NCI-H524 treated with DMSO at 0.1 percent for 48 hours (cell line): ENCODE measurements around the gene CDKL5.
A peak's percentile ranks its signal among the peaks of the same experiment; 100 is the strongest.

Source experiments
- DNase-seq: peaks from one replicate; lab custom pipeline; 2025; lab: John Stamatoyannopoulos, UW

Gene CDKL5

DNA sequence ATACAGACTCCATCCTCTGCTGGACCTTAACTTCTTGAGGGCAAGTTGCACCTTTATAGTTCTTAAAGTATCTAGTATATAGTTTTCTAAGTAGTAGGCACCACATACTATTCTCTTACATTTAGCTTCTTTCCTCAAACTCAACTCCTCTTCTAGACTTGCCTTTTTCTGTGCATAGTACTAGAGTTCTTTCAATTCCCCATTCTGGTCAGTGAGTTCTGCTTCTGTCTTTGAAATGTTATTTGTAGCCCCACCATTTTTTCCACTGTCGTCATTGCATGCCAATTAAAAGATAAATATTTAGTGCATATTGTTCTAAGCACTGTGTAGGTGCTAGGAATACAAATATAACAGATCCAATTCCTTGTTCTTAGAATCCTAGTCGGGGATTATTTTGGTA is 31.6 kb downstream of the CDKL5 start:
- no peak for DNase-seq

DNA sequence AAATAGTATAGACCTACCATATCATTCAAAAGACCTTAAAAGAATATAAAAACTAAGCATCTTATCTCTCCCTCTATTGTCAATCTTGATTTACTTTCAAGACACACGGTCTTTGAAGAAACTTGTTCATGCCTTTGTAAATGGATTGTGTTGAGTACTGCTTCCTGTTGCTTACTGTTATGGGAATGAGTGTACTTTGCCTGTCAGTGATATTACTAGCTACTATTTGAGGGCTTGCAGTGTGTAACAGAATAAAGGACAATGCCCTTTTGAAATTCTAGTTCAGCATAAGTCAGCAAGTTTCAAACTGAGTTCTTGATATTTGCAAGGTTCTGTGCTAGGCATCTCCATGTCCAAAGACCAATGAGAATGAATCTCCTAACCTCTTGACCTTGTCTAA is 36.0 kb downstream of the CDKL5 start:
- DNase-seq = no peak

DNA sequence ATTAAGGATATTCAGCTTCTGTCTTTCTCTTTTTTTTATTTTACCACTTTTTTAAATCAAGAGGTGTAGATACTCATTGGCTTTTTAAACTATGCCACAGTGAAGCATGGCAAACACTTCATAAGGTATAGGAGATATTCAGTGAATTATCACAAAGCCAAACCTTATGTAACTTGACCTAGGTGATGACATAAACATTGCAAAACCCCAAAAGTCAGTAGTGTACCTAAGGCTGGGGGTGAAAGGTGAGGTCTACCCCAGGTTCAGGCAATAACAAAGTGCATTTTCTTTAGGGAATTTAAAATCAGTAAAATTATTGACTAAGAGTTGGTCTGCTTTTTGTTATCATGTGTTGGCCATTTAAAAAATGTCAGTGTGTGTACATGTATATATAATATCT is 39.1 kb downstream of the CDKL5 start:
- no peak for DNase-seq

DNA sequence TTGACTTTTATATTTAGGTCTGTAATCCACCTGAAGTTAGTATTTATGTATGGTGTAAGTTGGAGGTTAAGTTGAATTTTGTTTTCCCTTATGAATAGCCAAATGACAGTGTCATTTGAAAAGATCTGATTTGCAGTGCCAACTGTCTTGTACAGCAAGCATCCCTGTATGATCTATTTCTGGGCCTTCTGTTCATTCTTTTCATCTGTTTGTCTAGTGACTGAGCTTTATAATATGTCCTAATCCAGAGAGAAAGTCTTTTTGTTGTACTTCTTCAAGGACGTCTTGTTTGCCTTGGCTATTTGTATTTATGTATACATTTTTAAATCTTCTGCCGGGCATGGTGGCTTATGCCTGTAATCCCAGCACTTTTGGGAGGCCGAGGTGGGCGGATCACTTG is 39.6 kb downstream of the CDKL5 start:
- DNase-seq = no peak

DNA sequence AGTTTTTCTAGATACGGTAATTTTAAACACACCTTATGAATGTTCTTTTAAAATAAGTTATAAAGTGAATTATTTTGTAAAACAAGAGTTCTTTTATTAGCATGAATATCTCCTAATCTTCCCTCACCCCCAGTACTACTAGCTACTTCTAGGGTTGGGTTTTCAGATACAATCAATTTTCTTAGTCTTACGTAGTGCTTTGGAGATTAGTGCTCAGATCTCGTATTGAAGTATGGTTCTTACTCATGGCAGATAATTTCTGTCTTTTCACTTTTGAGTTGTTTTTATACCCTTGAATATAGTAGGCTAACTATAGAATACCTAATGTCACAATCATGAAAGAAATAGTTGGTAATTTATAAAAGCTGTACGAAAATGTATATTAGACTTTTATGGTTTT is 43.2 kb downstream of the CDKL5 start:
- DNase-seq = no peak

DNA sequence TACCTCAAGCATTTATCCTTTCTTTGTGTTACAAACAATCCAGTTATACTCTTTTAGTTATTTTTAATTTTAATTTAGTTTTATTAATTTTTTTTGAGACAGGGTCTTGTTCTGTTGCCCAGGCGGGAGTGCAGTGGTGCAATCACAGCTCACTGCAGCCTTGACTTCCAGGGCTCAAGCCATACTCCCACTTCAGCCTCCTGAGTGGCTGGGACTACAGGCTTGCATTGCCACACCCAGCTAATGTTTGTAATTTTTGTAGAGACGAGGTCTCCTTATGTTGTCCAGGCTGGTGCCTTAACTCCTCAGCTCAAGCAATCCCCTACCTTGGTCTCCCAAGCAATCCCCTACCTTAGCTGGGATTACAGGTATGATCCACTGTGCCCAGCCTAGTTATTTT is 45.9 kb downstream of the CDKL5 start:
- DNase-seq = no peak

DNA sequence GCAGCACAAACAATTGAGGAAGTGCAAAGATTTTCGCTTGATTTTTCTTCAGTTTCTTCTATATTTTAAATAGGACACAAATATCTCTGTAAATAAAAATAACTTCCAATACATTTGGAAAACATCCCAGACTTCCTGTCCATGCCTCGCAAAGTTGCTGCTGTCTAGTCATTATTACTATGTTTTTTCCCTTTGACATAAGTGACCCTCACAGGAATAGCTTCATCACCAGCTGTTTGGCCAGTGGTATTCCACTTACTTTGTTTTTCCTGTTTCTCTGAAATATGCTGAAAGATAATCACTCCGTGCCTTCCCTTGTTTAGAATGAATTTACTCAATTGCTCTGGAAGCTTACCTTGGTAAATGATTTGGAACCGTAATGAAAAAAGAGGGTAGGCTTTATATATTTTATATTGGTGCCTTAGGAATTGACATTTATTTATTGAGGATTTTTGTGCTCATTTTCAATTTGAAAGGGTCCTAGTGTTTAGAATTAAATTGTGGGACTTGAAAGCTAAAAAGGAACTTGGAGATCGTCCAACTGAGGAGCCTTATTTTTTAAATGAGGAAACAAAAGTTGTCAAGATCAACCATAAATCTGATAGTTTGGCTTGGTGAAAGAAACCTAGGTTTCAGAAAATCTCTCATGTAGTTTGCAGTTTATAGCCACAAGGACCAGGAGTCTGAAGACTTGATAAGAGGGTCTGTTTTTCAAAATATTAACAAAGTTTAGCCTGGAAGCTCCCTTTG is 65.6 kb downstream of the CDKL5 start:
- DNase-seq = no peak

DNA sequence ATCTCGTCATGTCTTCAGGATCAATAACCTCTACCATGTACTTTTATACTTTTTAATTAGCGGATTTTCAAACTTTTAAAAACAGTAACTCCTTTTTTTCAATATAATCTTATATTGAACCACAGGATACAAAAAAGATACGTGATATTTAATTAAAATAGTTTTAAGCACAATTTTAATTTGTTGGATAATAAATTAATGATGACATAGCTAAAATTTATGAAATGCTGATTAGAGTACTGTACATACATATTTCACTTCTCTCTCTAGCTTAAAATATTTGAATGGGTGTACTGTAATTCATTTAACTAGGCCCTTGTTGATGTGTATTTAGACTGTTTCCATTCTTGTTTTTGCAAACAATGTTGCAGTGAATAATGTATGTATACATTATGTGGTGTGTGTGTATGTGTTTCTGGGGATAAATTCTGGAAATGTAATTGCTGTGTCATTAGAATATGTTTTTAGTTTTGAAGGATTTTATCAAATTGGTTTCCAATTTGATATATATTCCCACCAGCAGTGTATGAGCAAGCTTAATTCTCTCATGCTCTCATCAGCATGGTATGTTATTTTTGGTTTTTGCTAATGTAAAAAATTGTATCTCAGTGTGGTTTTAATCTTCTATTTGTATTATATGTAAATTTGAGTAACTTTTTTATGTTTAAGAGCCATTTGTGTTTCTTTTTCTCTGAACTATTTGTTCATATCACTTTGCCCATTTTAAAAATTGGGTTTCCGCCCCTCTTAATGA is 66.4 kb downstream of the CDKL5 start:
- DNase-seq = no peak

DNA sequence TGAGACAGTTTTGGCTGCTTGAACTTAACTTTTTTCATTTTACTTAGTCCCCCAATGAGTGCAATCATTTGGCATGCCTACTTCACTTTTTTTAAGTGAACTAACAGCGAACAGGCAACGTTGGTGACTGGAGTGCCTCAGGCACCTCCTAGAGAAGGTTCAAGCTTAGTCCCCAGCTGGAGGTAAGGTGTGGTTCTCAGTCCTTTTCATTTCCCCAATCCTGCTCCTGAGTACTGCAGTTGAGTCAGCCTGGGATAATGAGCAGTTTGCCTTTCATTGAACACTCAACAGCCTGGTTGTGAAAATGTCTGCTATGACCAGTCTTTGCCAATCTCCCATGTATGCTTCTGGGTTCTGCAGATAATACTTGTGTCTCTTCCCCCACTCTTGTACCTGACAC is 109.5 kb downstream of the CDKL5 start:
- DNase-seq = no peak

DNA sequence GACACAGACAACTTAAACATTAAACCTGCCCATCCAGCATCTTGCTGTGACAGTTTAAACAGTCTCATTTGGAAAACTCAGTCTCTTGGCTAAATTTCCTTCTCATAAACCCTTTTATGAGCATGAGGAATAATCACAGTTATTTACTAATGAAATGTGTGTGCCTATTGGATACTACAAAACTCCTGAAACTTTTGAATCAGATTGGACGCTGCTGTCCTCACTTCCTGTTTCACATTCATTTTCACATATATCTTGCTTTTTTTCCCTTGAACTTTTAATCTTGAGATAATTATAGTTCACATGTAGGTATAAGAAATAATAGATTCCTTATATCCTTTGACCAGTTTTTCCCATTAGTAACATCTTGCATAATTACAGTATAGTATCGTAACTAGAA is 111.7 kb downstream of the CDKL5 start:
- DNase-seq = no peak

DNA sequence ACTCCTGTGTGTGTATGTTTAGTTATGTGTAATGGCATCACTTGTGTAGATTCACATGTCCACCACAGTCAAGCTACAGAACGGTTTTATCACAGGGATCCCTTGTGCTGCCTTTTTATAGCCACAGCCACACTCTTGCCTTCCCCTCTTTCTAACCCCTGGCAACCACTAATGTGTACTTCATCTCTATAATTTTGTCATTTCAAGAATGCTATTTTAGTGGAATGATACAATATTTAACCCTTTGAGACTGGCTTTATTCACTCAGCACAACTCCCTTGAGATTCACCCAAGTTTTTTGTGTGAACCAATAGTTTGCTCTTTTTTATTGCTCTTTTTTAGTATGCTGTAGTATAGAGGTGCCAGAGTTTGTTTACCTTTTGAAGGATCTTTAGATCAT is 112.1 kb downstream of the CDKL5 start:
- no peak for DNase-seq

DNA sequence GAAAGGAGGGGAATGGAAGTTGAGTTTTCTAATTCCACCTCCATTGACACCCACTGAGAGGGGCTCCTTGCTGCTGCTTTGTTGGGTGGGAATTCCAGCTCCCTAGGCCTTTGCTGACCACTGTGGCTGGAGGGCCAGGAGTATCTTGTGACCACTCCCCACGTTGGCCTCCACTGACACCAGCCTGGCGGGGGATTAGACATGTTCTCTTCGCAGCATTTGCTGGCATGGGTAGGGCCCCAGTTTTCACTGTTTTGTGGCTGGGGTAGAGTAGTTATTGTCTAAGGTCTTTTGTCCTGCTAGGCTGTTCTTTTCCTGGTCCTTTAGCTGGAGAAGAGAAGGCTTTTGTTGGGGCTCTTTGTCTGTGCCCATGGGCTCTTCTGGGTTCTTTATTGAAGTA is 116.7 kb downstream of the CDKL5 start:
- DNase-seq = no peak

DNA sequence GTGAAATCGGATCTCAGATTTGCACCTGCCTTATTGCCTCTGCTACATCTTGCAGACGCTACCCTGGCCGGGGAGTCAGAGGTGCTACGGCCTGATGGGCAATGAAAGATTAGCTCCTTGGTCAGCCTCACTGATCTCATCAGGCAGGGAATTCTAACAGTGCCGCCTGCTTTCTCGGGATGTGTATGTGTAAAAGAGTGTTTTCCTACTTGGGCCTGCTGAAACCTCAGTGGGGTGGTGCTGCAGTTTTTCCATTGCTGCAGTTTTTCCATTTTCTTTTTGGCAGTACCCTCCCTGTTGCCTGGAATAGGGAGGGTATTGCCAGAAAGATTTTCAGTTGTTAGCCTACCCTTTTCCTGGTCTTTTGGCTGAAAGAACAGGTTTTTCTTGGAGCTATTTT is 117.5 kb downstream of the CDKL5 start:
- DNase-seq = no peak

DNA sequence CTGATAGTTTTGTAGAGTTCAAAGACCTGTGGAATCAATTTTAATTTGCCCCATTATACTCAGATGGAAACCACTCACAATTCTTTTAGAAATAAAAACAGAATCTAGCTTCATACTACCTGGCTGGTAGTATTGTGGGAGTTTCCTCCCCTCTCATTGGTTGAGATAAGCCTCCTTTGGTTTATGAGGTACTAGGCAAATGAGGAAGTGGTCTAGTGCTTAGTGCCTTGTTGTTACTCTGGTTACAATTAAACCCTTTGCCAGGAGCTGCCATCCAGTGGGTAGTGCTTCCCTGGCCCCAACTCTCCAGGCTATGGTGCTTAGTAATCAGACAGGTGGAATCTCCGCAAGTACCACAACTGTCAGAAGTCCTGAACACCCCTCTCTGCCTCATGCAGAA is 118.3 kb downstream of the CDKL5 start:
- DNase-seq = no peak

DNA sequence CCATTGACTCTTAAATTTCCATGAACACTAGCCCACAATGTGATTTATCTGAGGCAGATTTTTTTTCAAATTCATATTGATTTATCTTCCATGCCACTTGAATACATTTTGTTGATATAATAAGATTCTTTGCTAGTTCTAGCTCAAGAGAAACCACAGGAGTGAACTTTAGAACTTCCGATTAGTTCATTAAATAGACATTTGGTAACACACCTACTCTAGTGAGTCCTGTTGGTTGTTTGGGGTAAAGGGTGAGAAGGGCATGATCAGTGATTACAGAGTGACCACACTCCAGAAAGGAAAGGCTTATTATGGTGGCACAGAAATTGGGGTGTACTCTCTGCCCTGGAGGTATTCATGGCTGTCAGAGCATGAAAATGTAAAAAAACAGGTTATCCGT is 120.4 kb downstream of the CDKL5 start:
- no peak for DNase-seq

DNA sequence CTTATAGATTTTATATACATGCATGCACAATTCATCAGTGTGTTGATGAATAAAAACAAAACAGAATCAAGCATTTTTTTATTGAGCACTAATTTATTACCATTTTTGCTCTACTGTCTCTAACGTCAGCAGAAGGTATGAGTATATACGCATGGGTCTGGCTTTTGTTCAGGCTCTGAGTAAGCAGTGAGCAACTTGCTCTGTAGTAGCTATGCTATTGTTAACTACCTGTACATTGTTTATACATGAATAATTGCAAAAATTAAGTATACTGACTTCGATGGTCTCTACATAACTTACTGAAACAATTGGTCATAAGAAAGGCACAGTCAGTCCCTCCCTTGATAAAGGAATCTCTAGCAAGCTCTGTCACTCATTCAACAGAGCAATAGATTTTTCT is 123.6 kb downstream of the CDKL5 start:
- no peak for DNase-seq

DNA sequence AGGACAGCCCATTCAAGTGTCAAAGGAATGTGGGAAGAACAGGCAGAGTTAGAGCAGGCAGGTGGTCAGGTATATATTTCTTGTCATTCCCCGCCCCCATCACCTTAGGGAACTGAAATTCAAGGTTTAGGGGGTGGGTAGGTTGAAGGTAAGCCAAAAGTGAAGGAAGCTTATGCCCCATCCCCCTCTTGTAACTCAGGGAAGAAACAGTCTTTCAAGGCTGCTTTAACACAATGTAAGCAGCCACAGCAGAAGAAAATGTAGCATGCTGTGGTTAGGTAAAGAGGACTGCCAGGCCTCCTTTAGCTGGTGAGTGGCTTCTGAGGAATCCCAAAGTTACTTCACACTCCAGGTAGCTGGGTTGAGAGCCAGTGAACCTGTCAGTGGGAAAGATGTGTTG is 124.2 kb downstream of the CDKL5 start:
- DNase-seq = no peak

DNA sequence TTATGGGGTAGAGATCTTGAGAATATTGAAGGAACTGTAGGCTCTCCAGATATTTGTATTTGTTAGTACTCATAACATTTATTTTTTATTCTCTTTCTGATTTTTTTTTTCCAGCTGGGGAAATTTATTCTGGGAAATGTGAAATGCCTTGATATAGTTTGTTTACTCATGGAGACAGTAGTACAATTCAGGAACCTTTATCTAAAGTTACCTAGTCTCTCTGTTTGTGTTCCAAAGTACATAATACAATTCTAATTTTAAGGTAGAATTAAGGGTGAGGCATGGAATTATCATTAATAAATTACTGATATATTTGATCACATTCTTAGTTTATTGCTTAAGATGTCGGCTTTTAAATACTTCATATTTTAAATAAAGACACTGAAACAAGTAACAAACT is 132.5 kb downstream of the CDKL5 start:
- DNase-seq = no peak

DNA sequence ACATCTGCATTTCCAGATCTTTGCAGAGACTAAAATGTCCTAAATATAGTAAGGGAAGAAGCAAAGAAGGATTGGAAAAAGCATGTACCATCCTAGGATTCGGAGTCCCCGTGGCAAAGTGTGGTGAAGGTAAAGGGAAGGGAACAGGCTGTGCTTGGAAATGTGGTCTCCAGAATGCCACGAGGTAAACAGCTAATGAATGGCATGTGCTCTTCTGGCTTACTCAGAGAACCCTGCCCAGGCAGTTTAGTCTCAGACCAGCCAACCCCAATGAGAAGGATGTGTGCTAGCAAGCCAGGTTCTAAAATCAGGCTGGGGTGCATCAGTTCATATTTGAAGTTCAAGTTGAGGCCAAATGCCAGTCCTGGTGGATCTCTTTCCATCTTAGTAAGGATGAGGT is 133.4 kb downstream of the CDKL5 start:
- no peak for DNase-seq

DNA sequence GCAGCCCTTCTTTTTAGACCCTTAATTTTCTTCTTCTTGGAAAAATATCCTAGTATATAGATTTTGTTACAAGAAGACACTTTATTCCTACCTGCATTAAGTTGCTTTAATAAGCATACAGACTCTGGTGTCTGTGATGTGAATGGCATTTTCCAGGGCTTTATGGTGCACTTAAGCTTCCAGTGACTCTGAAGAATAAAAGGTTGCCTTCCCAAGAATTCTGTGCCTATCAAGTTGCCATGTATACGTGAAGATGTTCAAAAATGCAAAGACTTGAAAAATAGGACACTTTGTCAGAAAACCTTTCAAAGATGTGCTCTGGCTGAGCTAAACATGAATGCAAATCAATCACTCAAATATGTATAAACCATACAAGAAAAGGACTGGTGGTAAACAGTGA is 135.6 kb downstream of the CDKL5 start:
- no peak for DNase-seq

DNA sequence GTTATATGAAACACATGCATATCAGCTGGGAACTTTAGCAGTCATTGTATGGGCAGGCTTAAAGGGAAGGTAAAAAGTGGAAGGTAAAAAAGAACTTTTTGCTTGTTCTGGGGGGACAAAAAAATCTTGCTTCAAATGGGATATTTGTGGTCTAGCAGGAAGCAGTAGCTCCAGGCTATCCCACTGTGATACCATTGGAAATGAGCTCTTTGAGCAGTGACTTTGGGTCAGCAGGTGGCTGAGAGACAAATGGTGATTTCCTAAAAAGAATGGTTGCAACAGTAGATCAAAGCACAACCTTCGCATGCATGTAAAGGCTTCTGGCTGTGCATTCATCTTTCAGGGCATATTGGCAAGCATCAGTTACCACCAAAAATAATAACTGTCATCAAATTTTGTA is 140.3 kb downstream of the CDKL5 start:
- DNase-seq = no peak

DNA sequence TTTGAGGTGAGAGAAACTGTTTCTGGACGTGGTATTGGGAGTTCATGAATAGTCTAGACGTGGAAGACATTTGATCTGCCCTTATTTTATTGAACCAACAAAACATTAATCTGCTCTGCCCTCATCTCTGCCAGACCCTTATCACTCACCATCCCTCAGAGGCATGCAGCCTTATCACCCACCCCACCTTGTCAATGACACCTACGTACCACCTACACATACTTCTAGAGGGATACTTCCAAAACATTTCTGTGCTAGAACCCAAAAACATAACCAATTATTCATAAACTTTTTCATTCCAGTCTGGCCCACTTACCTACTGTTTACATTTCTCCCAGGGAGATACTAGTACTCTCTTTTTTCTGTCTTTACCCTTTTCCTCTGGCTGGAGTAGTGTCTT is 141.3 kb downstream of the CDKL5 start:
- no peak for DNase-seq

DNA sequence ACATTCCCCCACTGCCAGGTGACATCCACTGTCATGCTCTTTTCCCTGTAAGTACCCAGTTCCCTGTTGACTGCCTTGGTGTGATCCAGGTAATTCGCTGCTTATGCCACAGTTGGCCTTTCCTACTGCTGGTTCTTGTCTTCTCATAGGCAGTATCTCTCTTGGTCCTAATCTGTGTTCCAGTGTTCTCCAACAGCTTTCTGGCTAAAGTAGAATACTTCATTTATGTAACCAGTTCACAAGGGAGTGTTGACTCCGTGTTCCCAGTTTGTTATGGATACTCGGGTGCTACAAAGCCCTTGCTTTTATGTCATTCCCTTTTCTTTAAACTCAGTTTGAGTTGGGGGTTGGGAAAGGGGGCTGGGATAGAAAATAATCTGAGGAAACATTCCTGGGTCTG is 148.1 kb downstream of the CDKL5 start:
- no peak for DNase-seq

DNA sequence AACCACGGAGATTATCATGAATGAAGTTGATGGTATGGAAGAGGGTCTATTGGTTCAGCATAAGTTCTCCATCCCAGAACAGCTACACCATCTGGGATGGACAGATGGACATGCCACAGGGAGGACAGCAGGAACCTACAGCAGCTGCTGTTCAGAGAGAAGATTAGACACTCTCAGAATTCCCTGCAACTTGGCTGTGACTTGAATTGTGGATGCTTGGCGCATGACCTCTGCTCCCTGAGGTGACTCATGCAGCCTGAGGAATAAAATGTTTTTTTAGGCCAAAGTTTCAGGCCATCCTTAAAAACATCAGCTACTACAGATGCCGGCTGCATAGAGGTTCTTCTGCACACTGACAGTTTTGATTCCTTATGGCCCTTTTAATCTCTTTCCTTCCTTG is 149.2 kb downstream of the CDKL5 start:
- DNase-seq = peak; percentile 89
